GM23338 (cell line): Measurements from ENCODE around the gene SLC66A2. TPM values are rescaled to one million over a fixed set of nuclear protein-coding genes. Genes with fewer than 3 reads are reported as not detected.

Experiments used
- ATAC-seq: fragments of 200-7000 bp; cut with Tn5 transposase; 3 replicates; pipeline ENCODE4 v1.9.1; 2020
- DNase-seq: peaks from one replicate; pipeline ENCODE4 v3.0.0-alpha.2; 2015; ENCODE audit warnings: low spot score
- H2AFZ ChIP-seq: fragments of 200-600 bp; sonication (generic); 2 replicates; pipeline ENCODE4 v1.8.0; 2016; ENCODE audit warnings: antibody characterized with exemption, mild to moderate bottlenecking, moderate library complexity
- H3F3A ChIP-seq: fragments of 200-600 bp; sonication (generic); replicated peaks from 2 replicates; pipeline ENCODE4 v1.8.0; 2017; ENCODE audit warnings: antibody characterized with exemption, mixed run types, low read depth
- H3K27ac ChIP-seq: fragments of 200-600 bp; sonication (generic); 2 replicates; pipeline ENCODE4 v1.6.1; 2016; ENCODE audit warnings: low read depth
- H3K27me3 ChIP-seq: fragments of 200-600 bp; sonication (generic); 2 replicates; pipeline ENCODE4 v1.8.0; 2016; ENCODE audit warnings: mild to moderate bottlenecking, mixed run types, moderate library complexity; ENCODE audit not compliant: insufficient read depth
- H3K36me3 ChIP-seq: fragments of 200-600 bp; sonication (generic); 2 replicates; pipeline ENCODE4 v1.8.0; 2016; ENCODE audit warnings: mild to moderate bottlenecking; ENCODE audit not compliant: insufficient read depth
- H3K4me1 ChIP-seq: fragments of 200-600 bp; sonication (generic); 2 replicates; pipeline ENCODE4 v1.8.0; 2016; ENCODE audit warnings: mild to moderate bottlenecking, moderate library complexity; ENCODE audit not compliant: insufficient read depth
- H3K4me2 ChIP-seq: fragments of 200-600 bp; sonication (generic); 2 replicates; pipeline ENCODE4 v1.7.1; 2017; ENCODE audit warnings: mixed run types
- H3K4me3 ChIP-seq: fragments of 200-600 bp; sonication (generic); 2 replicates; pipeline ENCODE4 v1.6.1; 2016; ENCODE audit warnings: mixed run types
- H3K79me2 ChIP-seq: fragments of 200-600 bp; sonication (generic); replicated peaks from 2 replicates; pipeline ENCODE4 v1.8.0; 2017; ENCODE audit warnings: mild to moderate bottlenecking; ENCODE audit not compliant: insufficient read depth
- H3K9me2 ChIP-seq: fragments of 200-600 bp; sonication (generic); 2 replicates; pipeline ENCODE4 v1.8.0; 2017; ENCODE audit not compliant: insufficient read depth
- H4K20me1 ChIP-seq: fragments of 200-600 bp; sonication (generic); replicated peaks from 2 replicates; pipeline ENCODE4 v1.8.0; 2017; ENCODE audit warnings: mild to moderate bottlenecking; ENCODE audit not compliant: insufficient read depth
- H3K27ac Mint-ChIP-seq: 2 replicates; pipeline ENCODE4 v1.8.0; 2020; ENCODE audit warnings: inconsistent platforms, mild to moderate bottlenecking, moderate library complexity, mixed read lengths
- H3K27me3 Mint-ChIP-seq: 3 replicates; pipeline ENCODE4 v1.8.0; 2022; ENCODE audit warnings: low read depth, mild to moderate bottlenecking, moderate library complexity, mixed read lengths, inconsistent platforms; ENCODE audit not compliant: insufficient read depth, poor library complexity
- H3K36me3 Mint-ChIP-seq: 3 replicates; pipeline ENCODE4 v1.8.0; 2021; ENCODE audit warnings: low read depth, mild to moderate bottlenecking, inconsistent platforms, moderate library complexity, mixed read lengths
- H3K4me1 Mint-ChIP-seq: 3 replicates; pipeline ENCODE4 v1.8.0; 2020; ENCODE audit warnings: mild to moderate bottlenecking, inconsistent platforms, mixed read lengths
- H3K4me3 Mint-ChIP-seq: 3 replicates; pipeline ENCODE4 v1.8.0; 2021; ENCODE audit warnings: moderate library complexity, mild to moderate bottlenecking, inconsistent platforms, mixed read lengths
- H3K9me3 Mint-ChIP-seq: 3 replicates; pipeline ENCODE4 v1.8.0; 2020; ENCODE audit warnings: moderate library complexity, mild to moderate bottlenecking, inconsistent platforms, mixed read lengths
- CREB1 ChIP-seq: fragments of 250-450 bp; sonication (Bioruptor Pico); IDR thresholded peaks from 2 replicates; pipeline ENCODE4 v1.5.0; 2020; ENCODE audit warnings: low read depth, mild to moderate bottlenecking, moderate library complexity
- EZH2 ChIP-seq: fragments of 200-600 bp; sonication (generic); IDR thresholded peaks from one replicate; pipeline ENCODE4 v1.8.0; 2017; ENCODE audit warnings: antibody characterized with exemption, mild to moderate bottlenecking, low read depth; ENCODE audit not compliant: unreplicated experiment
- EZH2phosphoT487 ChIP-seq: fragments of 200-600 bp; sonication (generic); IDR thresholded peaks from one replicate; pipeline ENCODE4 v1.8.1; 2018; ENCODE audit warnings: antibody characterized with exemption; ENCODE audit not compliant: unreplicated experiment
- JUNB ChIP-seq: IDR thresholded peaks from one replicate; pipeline ENCODE4 v1.6.1; 2016; ENCODE audit warnings: antibody characterized with exemption; ENCODE audit not compliant: unreplicated experiment
- NANOG ChIP-seq: IDR thresholded peaks from 2 replicates; pipeline ENCODE4 v1.6.1; 2016; ENCODE audit warnings: antibody characterized with exemption, borderline replicate concordance
- POLR2AphosphoS5 ChIP-seq: IDR thresholded peaks from 2 replicates; pipeline ENCODE4 v1.6.1; 2016; ENCODE audit warnings: antibody characterized with exemption, low read depth
- STAT1 ChIP-seq: IDR thresholded peaks from one replicate; pipeline ENCODE4 v1.6.1; 2016; ENCODE audit warnings: antibody characterized with exemption; ENCODE audit not compliant: unreplicated experiment
- ZNF114 ChIP-seq: fragments of 250-450 bp; sonication (Bioruptor Pico); IDR thresholded peaks from 2 replicates; pipeline ENCODE4 v1.5.0; 2020; ENCODE audit warnings: mild to moderate bottlenecking, moderate library complexity
- ZNF331 ChIP-seq: fragments of 250-450 bp; sonication (Bioruptor Pico); IDR thresholded peaks from 2 replicates; pipeline ENCODE4 v1.5.0; 2020; ENCODE audit warnings: low read depth, mild to moderate bottlenecking, moderate library complexity
- polyA plus RNA-seq: library from polyadenylated mRNA; unstranded; fragments of >200 nt; fragmentation: Nextera tagmentation; extraction: Ambion mirVana; gene quantifications from 2 replicates; pipeline ENCODE4 v1.2.1, GENCODE V29; 2016
- total RNA-seq: library from RNA; depleted of rRNA; stranded (reverse); fragments of >200 nt; shearing (Covaris generic); gene quantifications from 2 replicates; pipeline ENCODE4 v1.2.3, GENCODE V29; 2014
- TF ChIP-seq, protein P1 (sequence below), 2 experiments: fragments of 200-600 bp in 1 of 2; sonication (generic) in 1 of 2; conservative IDR thresholded peaks; 2 replicates each; pipeline versions ENCODE4 v1.5.1 to v1.6.1; 2016 to 2017; ENCODE audit warnings: antibody characterized with exemption in 2 of 2, low read depth in 2 of 2, mild to moderate bottlenecking in 2 of 2, moderate library complexity in 1 of 2
- TF ChIP-seq, protein P2 (sequence below): IDR thresholded peaks from 2 replicates; pipeline ENCODE4 v1.6.1; 2016; ENCODE audit warnings: antibody characterized with exemption
- TF ChIP-seq, protein P3 (sequence below): fragments of 250-450 bp; sonication (Bioruptor Pico); IDR thresholded peaks from 2 replicates; pipeline ENCODE4 v1.5.0; 2020; ENCODE audit warnings: mild to moderate bottlenecking, moderate library complexity
- TF ChIP-seq, protein P4 (sequence below): IDR thresholded peaks from one replicate; pipeline ENCODE4 v1.6.1; 2018; ENCODE audit warnings: antibody characterized with exemption; ENCODE audit not compliant: unreplicated experiment

Gene SLC66A2
- total and polyA plus RNA-seq, 2 experiments from 2014 or later, result 4.0 to 18.1 TPM

DNA sequence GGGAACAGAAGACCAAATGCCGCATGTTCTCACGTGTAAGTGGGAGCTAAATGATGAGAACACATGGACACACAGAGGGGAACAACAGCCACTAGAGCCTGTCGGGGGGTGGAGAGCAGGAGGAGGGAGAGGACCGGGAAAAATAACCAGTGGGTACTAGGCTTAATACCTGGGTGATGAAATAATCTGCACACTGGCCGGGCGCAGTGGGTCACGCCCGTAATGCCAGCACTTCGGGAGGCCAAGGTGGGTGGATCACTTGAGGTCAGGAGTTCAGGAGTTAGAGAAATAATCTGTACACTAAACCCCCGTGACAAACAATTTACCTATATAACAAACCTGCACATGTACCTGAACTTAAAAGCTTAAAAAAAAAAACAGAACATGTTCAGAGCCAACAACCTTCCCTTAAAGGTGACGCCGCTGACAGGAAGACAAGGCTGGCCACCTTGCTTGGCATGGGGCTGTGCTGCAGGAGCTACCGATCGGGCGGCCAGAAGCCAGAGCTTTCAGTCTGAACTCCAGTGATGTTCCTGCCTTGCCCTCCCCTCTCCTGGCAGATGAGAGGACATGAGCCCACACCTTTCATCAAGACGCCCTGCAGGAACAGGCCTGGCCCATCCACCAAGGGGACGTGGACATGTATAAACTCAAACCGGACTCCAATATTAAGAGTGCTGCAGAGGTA, 11.2 kb downstream of the SLC66A2 start:
- no peaks in the 10 kb centered on the region for H3K36me3 ChIP-seq
- no peak for TF ChIP-seq CREB1
- TF ChIP-seq EZH2, result no peak
- TF ChIP-seq, protein P1, sequence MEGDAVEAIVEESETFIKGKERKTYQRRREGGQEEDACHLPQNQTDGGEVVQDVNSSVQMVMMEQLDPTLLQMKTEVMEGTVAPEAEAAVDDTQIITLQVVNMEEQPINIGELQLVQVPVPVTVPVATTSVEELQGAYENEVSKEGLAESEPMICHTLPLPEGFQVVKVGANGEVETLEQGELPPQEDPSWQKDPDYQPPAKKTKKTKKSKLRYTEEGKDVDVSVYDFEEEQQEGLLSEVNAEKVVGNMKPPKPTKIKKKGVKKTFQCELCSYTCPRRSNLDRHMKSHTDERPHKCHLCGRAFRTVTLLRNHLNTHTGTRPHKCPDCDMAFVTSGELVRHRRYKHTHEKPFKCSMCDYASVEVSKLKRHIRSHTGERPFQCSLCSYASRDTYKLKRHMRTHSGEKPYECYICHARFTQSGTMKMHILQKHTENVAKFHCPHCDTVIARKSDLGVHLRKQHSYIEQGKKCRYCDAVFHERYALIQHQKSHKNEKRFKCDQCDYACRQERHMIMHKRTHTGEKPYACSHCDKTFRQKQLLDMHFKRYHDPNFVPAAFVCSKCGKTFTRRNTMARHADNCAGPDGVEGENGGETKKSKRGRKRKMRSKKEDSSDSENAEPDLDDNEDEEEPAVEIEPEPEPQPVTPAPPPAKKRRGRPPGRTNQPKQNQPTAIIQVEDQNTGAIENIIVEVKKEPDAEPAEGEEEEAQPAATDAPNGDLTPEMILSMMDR (conservative IDR thresholded peaks at IDR 0.05; ENCODE audit: low read depth in 2 of 2), result no peak
- no peak for TF ChIP-seq JUNB
- no peak for TF ChIP-seq POLR2AphosphoS5
- no peak for TF ChIP-seq ZNF114 (CRISPR knock-in tag)
- TF ChIP-seq, protein P2, sequence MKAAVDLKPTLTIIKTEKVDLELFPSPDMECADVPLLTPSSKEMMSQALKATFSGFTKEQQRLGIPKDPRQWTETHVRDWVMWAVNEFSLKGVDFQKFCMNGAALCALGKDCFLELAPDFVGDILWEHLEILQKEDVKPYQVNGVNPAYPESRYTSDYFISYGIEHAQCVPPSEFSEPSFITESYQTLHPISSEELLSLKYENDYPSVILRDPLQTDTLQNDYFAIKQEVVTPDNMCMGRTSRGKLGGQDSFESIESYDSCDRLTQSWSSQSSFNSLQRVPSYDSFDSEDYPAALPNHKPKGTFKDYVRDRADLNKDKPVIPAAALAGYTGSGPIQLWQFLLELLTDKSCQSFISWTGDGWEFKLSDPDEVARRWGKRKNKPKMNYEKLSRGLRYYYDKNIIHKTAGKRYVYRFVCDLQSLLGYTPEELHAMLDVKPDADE, result no peak
- TF ChIP-seq ZNF331, result no peak
- TF ChIP-seq, protein P3, sequence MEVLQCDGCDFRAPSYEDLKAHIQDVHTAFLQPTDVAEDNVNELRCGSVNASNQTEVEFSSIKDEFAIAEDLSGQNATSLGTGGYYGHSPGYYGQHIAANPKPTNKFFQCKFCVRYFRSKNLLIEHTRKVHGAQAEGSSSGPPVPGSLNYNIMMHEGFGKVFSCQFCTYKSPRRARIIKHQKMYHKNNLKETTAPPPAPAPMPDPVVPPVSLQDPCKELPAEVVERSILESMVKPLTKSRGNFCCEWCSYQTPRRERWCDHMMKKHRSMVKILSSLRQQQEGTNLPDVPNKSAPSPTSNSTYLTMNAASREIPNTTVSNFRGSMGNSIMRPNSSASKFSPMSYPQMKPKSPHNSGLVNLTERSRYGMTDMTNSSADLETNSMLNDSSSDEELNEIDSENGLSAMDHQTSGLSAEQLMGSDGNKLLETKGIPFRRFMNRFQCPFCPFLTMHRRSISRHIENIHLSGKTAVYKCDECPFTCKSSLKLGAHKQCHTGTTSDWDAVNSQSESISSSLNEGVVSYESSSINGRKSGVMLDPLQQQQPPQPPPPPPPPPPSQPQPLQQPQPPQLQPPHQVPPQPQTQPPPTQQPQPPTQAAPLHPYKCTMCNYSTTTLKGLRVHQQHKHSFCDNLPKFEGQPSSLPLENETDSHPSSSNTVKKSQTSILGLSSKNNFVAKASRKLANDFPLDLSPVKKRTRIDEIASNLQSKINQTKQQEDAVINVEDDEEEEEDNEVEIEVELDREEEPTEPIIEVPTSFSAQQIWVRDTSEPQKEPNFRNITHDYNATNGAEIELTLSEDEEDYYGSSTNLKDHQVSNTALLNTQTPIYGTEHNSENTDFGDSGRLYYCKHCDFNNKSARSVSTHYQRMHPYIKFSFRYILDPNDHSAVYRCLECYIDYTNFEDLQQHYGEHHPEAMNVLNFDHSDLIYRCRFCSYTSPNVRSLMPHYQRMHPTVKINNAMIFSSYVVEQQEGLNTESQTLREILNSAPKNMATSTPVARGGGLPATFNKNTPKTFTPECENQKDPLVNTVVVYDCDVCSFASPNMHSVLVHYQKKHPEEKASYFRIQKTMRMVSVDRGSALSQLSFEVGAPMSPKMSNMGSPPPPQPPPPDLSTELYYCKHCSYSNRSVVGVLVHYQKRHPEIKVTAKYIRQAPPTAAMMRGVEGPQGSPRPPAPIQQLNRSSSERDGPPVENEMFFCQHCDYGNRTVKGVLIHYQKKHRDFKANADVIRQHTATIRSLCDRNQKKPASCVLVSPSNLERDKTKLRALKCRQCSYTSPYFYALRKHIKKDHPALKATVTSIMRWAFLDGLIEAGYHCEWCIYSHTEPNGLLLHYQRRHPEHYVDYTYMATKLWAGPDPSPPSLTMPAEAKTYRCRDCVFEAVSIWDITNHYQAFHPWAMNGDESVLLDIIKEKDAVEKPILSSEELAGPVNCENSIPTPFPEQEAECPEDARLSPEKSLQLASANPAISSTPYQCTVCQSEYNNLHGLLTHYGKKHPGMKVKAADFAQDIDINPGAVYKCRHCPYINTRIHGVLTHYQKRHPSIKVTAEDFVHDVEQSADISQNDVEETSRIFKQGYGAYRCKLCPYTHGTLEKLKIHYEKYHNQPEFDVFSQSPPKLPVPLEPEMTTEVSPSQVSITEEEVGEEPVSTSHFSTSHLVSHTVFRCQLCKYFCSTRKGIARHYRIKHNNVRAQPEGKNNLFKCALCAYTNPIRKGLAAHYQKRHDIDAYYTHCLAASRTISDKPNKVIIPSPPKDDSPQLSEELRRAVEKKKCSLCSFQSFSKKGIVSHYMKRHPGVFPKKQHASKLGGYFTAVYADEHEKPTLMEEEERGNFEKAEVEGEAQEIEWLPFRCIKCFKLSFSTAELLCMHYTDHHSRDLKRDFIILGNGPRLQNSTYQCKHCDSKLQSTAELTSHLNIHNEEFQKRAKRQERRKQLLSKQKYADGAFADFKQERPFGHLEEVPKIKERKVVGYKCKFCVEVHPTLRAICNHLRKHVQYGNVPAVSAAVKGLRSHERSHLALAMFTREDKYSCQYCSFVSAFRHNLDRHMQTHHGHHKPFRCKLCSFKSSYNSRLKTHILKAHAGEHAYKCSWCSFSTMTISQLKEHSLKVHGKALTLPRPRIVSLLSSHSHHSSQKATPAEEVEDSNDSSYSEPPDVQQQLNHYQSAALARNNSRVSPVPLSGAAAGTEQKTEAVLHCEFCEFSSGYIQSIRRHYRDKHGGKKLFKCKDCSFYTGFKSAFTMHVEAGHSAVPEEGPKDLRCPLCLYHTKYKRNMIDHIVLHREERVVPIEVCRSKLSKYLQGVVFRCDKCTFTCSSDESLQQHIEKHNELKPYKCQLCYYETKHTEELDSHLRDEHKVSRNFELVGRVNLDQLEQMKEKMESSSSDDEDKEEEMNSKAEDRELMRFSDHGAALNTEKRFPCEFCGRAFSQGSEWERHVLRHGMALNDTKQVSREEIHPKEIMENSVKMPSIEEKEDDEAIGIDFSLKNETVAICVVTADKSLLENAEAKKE (CRISPR knock-in tag), result no peak
- no peak for TF ChIP-seq STAT1
- no peak for TF ChIP-seq NANOG
- TF ChIP-seq EZH2phosphoT487, result no peak
- TF ChIP-seq, protein P4, sequence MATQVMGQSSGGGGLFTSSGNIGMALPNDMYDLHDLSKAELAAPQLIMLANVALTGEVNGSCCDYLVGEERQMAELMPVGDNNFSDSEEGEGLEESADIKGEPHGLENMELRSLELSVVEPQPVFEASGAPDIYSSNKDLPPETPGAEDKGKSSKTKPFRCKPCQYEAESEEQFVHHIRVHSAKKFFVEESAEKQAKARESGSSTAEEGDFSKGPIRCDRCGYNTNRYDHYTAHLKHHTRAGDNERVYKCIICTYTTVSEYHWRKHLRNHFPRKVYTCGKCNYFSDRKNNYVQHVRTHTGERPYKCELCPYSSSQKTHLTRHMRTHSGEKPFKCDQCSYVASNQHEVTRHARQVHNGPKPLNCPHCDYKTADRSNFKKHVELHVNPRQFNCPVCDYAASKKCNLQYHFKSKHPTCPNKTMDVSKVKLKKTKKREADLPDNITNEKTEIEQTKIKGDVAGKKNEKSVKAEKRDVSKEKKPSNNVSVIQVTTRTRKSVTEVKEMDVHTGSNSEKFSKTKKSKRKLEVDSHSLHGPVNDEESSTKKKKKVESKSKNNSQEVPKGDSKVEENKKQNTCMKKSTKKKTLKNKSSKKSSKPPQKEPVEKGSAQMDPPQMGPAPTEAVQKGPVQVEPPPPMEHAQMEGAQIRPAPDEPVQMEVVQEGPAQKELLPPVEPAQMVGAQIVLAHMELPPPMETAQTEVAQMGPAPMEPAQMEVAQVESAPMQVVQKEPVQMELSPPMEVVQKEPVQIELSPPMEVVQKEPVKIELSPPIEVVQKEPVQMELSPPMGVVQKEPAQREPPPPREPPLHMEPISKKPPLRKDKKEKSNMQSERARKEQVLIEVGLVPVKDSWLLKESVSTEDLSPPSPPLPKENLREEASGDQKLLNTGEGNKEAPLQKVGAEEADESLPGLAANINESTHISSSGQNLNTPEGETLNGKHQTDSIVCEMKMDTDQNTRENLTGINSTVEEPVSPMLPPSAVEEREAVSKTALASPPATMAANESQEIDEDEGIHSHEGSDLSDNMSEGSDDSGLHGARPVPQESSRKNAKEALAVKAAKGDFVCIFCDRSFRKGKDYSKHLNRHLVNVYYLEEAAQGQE, result no peak
- Mint-ChIP-seq H3K36me3 (peaks cover 2% of the 10 kb centered on the region; the same call in 2 of the 3 replicates), H3K9me3 (no peaks in the 10 kb centered on the region), H3K27me3 (peaks cover 7% of the 10 kb centered on the region), H3K4me3 (no peak overlapping the region), H3K27ac (no peak overlapping the region), H3K4me1 (peaks cover 11% of the 10 kb centered on the region)
- ATAC-seq, result no peak
- H3K4me1 ChIP-seq, result no peaks in the 10 kb centered on the region
- no peak for DNase-seq
- H3K27me3 ChIP-seq, result no peaks in the 10 kb centered on the region
- H3K79me2 ChIP-seq, result 0 out of 2 replicates have a peak, but pooled peaks cover 5% of the 10 kb centered on the region
- H3K9me2 ChIP-seq, result no peaks in the 10 kb centered on the region
- no peak overlapping the region for H3K4me2 ChIP-seq
- H3K27ac ChIP-seq, result no peak overlapping the region
- no peaks in the 10 kb centered on the region for H3F3A ChIP-seq
- H4K20me1 ChIP-seq, result peaks cover 8% of the 10 kb centered on the region; the same call in 1 of the 2 replicates
- no peak overlapping the region for H3K4me3 ChIP-seq
- no peak overlapping the region for H2AFZ ChIP-seq
